Measurements from ENCODE around the gene ATP9B.
"Not testable (repeated sequence)": the region's sequence is repeated elsewhere in the genome, so short reads cannot be mapped to it uniquely, and the experiment has no call there.

The ATP9B gene

DNA sequence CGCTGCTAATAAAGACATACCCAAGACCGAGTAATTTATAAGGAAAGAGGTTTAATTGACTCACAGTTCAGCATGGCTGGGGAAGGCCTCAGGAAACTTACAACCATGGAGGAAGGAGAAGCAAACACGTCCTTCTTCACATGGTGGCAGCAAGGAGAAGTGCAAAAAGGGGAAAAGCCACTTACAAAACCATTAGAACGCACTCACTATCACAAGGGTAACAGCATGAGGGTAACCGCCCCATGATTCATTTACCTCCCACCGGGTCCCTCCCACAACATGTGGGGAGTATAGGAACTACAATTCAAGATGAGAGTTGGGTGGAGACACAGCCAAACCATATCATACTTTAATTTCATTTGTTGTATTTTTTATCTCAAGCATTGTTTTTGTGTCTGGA, 67.5 kb downstream of the ATP9B start:
- no peak for DNase-seq

DNA sequence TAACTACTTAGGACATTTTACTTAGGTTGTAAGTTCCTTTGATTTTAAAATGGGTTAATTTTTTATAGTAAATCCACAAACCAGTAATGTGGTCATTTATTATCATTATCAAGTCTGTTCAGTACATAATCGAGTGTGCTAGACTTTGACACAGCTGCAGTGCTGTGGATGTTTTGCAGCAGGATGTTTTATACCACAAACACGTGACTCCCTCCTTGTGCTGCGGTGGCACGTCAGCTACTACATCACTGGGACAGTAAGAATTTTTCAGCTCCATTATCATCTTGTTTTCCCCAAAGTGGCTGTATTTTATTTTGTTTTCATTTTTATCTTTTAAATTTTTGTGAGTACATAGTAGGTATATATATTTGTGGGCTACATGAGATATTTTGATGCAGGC, 70.0 kb downstream of the ATP9B start:
- no peak for DNase-seq

DNA sequence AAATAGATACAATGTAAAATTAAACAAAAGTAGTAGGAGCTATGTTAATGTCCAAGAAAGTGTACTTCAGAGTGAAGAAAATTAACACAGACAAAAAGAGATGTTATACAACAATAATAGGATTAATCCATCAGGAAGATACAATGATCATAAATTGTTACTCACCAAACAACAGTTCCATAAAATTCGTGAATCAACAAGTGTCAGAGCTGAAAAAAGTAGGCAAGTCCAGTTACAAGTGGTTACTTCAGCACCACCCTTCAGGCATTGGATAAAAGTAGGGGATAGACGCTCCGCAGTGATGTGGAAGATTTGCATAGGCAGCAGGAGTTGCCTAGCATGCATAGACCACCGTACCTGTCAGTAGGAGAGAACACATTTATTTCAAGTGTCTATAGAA, 77.8 kb downstream of the ATP9B start:
- no peak for DNase-seq

DNA sequence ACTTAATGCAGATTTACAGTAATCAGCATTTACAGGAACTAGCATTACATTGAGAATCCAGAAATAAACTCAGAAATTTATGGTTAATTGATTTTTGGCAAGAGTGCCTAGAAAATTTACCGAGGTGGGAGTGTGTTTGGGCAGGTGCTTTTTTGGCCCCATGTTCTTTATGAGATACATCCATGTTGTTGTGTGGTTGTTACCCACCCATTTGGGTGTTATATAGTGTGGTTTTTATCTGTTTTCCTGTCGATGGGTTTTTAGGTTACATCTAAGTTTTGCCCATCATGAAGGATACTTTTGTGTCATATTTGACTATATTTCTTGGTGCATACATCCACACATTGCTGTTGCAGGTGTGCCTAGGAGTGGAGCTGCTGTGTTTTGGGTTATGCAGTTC, 82.0 kb downstream of the ATP9B start:
- no peak for DNase-seq

DNA sequence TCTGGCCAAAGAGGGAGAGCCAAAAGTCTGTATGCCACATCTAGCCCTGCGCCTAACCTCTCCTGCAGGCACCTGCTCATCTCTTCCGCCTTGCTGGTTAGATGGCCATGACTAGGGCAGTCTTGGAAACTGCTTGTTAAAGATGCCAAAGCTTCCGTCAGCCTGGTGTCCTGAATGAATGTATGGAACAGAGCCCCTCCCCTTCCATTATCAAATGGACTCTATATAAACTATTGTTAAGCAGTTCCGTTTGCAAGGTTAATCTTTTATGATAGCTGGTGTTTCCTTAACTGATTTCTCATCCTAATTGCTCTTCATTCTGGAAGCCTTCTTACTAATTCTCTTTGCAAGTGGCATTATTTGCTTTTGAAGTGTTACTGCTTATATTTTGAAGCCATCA, 87.1 kb downstream of the ATP9B start:
- DNase-seq = no peak

DNA sequence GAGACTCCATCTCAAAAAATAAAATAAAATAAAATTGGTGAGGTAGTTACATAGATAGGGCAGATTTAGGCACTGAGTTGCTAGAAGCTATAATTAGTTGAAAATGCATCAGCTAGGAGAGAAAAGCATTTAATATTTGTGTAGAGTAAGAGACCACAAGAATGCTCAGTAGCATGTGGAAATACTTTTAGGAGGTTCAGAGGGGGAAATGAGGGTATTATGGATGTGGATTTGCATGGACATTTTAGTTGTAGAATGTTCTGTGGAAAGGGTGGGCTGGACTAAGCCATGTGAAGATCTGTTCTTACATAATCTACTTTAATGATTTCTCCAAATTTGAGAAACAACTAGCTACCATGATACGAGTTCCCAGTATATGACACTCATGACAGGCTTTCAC, 95.5 kb downstream of the ATP9B start:
- no peak for DNase-seq

DNA sequence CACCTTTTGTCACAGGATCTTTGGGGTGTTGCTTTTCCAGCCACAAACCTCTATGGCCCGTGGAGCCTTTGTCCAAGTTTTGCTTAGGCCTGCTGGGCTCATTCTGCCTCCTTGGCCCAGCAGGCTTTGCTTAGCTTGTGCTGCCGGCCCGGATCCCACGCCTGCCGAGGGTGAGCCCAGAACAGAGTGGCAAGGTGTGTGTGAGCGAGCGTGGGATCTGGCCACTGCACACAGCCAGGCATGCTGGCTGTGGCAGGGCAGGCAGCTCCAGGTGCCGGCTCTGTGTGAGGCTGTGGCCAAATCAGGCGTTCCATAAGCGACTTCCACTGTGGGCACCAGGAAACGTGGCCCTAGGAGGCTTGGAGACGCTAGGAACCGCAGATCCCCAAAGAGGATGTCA, 97.5 kb downstream of the ATP9B start:
- DNase-seq = no peak

DNA sequence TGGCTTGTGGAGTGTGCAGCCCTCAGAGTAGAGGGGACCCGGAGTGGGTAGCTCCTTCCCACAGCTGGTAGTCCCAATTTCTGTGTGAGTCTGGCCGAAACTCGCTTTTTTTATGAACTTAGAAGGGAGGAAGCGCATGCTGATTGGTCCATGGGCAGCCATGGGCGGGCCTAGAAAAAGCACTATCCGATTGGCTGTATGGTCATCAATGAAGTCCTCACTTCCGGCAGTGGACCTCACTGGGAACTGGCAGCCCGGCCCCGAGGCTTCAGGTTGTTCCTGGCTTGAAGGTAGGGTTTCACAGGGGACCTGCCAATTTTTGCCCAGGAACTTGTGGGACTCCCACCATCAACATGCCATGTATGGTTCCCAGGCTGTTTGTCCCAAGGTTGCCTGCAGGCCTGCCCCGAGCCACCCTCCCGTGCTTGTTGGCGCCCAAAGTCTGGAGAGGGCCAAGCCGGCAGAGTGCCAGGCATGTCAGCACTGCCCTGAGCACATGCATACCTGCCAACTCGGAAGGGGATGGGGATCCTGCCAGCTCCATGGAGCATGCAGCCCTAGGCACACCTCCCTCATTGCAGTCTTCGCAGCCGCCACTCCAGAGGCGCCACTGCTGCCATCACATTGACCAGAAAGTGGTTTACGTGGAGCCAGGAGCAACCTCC, 98.5 kb downstream of the ATP9B start:
- no peak for DNase-seq

DNA sequence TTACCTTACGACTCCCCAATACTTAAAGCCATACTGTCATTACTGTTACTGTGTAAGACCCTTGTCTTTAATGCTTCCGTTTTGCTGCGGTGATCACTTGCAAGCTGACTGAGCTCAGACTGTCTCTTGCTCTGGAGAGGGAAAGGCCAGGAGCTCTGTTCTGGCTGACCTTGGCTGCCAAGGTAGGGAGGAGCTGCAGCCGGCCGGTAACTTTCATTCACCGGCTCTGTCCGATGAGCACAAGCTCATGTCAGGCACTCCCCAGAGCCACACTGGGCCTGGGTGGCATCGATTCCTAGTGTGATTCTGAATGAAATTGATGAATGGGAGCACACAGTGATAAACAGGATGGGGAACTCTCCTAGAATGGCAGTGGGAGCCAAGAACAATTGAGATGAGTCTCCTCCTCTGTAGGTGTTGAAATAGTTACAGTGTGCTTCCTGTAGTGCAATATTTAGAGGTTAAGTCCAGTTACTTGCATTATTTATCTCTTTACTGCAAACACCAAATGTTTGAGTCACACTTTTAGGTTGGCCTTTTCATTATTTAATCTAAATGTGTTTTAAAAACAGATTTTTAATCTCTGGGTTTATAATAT, 100.9 kb downstream of the ATP9B start:
- no peak for DNase-seq

DNA sequence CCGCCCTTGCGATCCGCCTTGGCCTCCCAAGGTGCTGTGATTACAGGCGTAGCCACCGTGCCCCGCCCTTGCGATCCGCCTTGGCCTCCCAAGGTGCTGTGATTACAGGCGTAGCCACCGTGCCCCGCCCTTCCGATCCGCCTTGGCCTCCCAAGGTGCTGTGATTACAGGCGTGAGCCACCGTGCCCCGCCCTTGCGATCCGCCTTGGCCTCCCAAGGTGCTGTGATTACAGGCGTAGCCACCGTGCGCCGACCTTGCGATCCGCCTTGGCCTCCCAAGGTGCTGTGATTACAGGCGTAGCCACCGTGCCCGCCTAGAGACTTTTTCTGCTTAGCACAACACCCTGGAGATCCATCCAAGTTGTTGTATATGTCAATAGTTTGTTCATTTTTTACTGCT, 103.1 kb downstream of the ATP9B start:
- not testable (repeated sequence) for DNase-seq

DNA sequence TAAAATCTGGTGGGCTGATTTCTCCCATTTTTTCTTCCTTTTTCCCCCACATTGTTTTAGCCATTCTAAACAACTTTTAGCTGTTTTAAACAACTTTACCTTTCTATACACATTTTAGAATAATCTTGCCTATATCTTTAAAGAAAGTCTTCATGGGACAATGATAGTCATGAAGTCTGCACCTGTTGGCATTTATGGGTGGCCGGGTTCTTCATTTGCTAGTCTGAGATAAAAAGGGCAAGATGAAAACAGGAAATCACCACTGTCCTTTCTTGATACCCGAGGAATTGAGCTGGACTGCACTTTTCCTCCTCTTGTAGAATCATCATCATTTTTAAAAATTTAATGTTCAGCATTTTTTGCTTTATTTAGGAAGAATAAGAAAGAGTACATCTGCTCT, 104.5 kb downstream of the ATP9B start:
- DNase-seq = no peak

DNA sequence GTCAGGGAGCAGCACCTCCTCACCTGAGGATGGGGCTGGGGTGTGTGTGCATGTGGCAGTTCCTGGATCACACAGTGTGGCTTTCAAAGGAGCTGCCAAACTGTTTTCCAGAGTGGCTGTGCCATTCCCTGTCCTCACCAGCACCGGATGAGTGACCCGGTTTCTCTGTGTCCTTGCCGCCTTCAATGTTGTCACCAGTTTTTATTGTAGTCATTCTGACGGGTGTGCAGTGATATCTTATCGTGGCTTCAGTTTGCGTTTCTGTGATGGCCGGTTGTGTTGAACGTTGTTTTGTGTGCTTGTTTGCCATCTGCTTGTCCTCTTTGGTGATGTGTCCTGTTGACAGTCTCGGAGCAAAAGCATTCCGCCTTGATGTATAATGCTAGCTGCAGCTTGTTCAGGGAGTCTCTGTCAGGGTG, 108.9 kb downstream of the ATP9B start:
- DNase-seq = no peak

DNA sequence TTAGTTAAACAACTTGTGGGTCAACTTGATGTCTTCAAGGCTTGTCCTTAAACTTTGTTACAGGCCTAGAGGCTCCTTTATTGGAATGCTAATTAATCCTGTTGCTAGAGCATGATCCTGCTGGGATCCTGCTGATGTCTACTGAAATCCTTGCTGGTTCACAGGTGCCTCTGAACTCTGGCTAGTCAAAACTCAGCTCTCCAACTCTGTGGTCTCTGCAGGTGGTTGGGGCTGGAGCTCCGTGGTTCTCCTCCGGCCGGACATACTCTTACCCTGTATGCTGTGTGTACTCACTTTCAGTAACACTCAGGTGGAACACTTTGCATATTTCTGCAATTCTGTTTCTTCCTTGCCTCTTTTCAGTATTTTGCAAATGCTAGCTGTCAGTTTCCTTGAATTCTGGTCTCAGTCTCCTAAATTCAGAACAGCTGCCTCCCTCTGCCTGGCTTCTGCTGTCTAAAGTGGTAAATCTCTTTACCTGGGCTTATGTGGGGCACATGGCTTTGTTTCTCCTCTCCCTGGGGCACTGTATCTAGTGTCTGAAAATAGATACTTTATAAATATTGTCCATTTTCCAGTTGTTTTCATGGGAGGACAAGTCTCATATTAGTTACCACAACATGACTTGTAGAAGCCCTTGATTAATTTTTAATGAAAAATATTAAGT, 113.0 kb downstream of the ATP9B start:
- no peak for DNase-seq

DNA sequence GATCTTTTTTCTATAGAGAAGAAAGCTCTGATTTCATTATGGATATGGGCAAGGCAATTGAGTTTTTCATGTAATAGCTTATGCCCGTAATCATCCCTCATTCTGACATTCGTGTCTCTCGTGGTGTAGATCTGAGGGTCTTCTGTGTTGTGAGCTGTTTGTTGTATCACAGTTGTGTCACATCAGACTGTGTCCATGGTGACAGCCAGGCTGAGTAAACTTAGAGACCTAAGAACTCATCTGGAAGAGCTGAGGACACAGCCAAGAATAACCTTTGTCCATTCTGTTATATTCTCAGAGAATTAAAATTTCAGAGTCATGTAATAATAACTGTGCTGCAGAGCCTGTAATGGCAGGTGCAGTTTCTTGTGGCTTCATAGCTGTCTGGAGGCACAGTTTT, 116.5 kb downstream of the ATP9B start:
- no peak for DNase-seq

DNA sequence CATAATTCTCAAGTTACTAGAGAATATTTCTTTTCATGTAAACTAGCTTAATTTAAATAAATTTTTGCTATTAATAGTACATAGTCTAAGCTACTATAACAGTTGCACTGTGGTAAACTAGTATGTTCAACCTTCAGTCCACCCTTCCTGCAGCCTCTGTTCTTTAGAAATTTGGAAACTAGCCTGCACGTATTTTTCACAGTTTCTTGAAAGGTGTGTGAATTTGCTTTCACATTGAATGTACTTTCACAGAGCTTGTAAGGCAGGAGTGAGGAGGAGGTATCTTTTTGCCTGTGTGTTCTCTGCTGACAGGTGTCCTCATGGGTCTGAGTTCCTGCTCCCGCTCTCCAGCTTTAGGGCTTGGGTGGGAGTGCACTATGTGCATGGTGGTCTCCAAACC, 117.5 kb downstream of the ATP9B start:
- DNase-seq = no peak

DNA sequence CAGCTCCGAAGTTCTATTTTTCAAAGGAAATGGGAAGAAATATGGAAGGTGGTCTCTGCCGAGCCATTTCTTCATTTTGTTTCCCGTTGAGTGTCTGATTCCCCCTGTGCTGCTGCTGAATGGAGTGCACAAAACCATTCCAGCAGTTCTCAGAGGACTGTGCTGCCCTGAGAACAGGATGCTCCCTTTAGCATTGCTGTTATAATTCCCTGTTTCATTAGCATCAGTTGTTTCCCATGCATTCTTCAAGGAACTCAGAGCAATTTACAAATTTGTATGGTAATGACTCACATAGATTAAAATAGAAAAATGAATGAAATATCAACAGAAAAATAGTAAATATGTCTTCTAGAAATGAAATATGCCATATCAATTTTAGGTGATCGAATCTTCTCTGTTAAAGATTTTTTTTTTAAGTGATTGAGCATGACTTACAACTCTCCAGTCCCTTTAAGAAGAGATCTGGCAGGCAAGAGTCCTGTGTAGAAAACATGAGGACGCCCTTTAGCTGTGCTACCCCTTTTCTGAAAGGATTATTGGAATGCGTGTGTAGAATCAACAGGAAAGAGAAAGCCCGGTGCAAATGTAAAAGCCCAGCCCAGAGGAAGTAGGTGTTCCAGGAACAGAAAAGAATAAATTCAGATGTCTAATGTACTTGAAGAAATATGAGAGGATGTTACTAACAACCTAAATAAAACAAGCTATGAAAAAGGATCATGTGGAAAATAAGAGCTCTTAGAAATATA, 118.5 kb downstream of the ATP9B start:
- DNase-seq = no peak

DNA sequence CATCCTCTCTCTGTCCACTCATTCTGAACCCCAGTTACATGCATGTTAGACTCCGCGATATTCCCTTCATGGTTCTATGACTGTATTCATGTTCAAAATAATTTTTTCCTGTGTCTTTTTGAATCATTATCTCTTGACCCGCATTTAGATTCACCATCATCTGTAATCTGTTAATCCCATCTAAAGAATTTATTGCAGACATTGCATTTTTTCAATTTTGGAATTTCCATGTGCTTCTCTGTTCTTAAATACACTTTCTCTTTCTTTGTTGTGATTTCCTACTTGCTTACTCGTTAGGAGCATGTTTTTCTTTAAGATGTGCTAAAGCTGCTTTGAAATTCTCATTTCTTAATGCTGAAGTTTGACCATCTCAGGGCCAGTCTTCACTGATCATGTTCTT, 122.2 kb downstream of the ATP9B start:
- DNase-seq = no peak

DNA sequence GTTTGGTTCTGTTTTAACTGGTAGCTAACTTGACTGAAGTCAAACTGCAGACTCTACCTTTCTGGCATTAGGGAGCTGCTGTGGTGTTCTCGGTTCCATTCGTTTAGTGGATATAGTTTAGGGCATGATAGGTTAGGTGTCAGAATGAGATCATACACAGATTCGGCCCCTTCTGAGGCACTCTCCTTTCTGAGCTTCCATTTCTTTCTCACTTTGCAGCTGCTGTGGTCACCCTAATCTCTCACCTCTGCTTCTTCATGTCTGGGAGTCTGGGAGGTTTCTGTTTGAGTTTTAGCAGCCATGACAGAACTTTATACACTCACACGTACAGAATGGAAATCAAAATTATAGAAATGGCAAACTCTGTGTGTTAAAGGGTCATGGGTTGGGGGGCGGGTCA, 122.8 kb downstream of the ATP9B start:
- no peak for DNase-seq

DNA sequence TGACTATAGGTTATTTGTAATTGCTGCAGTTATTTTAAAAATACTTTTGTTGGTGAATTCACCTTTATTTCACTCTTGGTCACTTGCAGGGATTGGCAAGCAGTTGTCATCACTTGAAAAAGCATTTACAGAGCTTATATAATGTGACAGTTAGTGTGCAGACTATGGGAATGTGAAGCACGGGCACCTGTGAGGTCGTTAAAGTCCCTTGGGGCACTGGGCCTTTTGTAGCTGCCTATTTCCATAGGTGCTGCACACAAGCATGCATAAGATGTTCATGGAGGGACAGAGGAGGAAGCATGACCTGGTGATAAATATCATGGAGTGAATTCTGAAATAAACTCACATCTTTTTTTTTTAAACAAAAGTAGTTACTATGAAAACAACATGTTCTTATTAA, 124.6 kb downstream of the ATP9B start:
- no peak for DNase-seq

DNA sequence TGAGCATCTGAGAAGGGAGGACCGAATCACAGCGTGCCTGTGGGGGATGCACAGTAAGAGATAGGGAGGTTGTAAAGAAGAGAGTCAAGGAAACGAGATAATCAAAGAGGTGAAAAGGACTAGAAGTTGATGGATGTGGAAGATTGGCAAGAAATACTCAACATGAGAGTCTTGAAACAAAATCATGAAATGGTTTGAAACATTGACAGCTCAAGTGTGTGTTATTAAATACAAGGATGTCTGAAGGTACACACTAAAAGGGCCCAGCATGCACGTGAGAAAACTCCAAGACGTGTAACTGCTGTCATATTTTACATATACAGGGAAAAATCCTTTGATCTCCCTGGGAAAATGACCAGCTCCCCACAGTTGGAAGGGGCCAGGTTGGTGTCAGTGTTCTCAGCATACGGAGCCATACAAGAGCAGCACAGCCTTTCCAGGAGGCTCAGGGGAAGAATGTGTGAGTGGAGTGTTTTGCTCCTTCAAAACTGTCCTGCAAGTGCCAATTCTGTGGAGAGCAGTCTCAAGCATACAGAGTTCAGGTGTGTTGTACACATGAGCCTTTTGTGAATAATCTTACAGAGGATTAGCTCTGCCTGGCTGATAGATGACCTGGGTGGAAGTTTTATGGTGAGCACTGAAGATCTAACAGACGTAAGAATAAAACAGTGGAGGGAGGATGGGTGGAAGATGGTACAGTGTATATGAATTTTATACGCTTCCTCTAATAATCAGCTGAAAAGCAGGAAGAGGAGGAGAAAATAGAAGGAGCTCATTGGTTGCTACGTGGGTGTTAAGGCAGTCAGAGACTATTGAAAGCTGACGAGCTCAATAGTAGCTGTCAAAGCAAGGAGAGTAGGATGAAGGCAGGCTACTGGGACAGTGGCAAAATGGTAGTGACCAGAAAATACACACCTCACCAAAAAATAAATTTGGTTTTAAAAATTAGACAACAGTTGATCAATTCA, 126.8 kb downstream of the ATP9B start:
- DNase-seq = no peak

DNA sequence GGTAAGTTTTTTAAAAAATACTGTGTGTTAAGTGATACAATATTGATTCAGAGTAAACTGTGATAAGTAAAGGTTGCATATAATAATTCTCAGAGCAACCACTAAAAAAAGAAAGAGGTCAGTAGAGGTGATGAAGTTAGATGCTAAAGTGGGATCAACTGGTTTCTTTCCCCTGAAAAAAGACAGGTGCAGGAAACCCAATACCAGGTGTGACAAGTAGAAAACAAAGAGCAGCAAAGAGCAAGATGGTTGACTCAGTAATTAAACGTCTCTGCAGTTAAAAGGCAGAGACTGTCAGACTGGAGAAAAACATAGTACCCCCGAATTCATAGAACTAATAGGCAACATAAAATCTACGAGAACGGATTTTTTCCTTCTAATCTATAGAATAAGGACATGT, 128.3 kb downstream of the ATP9B start:
- peak; percentile 49 for DNase-seq

DNA sequence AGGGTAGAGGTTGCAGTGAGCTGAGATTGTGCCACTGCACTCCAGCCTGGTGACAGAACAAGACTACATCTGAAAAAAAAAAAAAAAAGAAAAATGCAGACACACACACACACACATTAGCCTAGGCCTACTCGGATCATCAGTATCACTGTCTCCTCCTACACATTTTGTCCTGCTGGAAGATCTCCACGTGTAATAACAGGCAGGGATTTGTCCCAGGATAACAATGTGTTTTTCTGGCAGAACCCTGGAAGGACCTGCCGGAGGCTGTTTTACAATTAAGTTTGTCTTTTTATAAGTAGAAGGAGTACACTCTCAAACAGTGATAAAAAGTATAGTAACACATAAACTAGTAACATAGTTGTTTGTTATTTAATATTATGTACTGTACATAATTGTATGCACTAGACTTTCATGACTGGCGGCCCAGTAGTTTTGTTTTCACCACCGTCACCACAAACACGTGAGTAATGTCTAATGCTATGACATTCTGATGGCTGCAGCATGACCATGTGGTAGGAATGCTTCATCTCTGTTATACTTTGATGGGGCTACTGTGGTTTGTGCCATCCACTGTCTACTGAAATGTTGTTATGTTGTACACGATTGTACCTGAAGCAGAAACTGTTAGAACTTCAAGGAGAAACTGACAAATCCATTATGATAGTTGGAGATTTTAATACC, 130.6 kb downstream of the ATP9B start:
- no peak for DNase-seq

Data from NCI-H510A (cell line).